SK-N-SH (cell line): ENCODE results near the gene TMEM94. TPM values are rescaled to one million over a fixed set of nuclear protein-coding genes. Genes with fewer than 3 reads are reported as not detected.

Source experiments
- CTCF ChIA-PET: fragments of 300-600, 350-600 bp; formaldehyde crosslinking; extraction: SDS; loops from one replicate; lab custom pipeline; 2021; lab: Yijun Ruan, JAX
- POLR2A ChIA-PET: fragments of 350-600 bp; sonication (Branson Sonifier 250); formaldehyde crosslinking; extraction: SDS; loops from one replicate; lab custom pipeline; 2020; ENCODE audit warnings: antibody characterized with exemption, inconsistent platforms; lab: Yijun Ruan, JAX
- DNase-seq: peaks from one replicate; pipeline ENCODE4 v3.0.0; 2012
- H2AFZ ChIP-seq: fragments of 200-600 bp; sonication (generic); 2 replicates; pipeline ENCODE4 v1.8.1; 2016; ENCODE audit warnings: antibody characterized with exemption, mild to moderate bottlenecking, low read depth
- H3F3A ChIP-seq: fragments of 200-600 bp; sonication (generic); replicated peaks from 2 replicates; pipeline ENCODE3; 2016; ENCODE audit warnings: antibody characterized with exemption, mild to moderate bottlenecking; ENCODE audit not compliant: insufficient read depth
- H3K27ac ChIP-seq, 2 experiments: fragments of 200-500 bp in 1 of 2; fragments of 200-600 bp in 1 of 2; sonication (Bioruptor generic) in 1 of 2; sonication (generic), shearing (Covaris generic) in 1 of 2; 2 replicates each; pipeline versions ENCODE4 v1.5.1 to v1.6.1; 2014 to 2016; ENCODE audit warnings: low read depth in 2 of 2, inconsistent platforms in 1 of 2, low read length in 1 of 2, mild to moderate bottlenecking in 1 of 2, mixed read lengths in 1 of 2
- H3K27me3 ChIP-seq: fragments of 200-600 bp; sonication (generic), shearing (Covaris generic); 2 replicates; pipeline ENCODE4 v1.6.1; 2016; ENCODE audit warnings: mixed run types; ENCODE audit not compliant: insufficient read depth
- H3K36me3 ChIP-seq, 2 experiments: fragments of 200-500 bp in 1 of 2; fragments of 200-600 bp in 1 of 2; sonication (Bioruptor generic) in 1 of 2; sonication (generic) in 1 of 2; replicated peaks in 1 of 2; 2 replicates each; pipeline versions ENCODE3 to v1.5.1; 2014 to 2016; ENCODE audit warnings: low read length in 1 of 2, mild to moderate bottlenecking in 1 of 2; ENCODE audit not compliant: insufficient read depth in 2 of 2, control insufficient read depth in 1 of 2
- H3K4me1 ChIP-seq, 2 experiments: fragments of 200-500 bp in 1 of 2; fragments of 200-600 bp in 1 of 2; sonication (Bioruptor generic) in 1 of 2; sonication (generic), shearing (Covaris generic) in 1 of 2; 2 replicates each; pipeline versions ENCODE4 v1.5.1 to v1.6.1; 2014 to 2016; ENCODE audit warnings: low read depth in 1 of 2, low read length in 1 of 2, mixed run types in 1 of 2; ENCODE audit not compliant: insufficient read depth in 2 of 2, control insufficient read depth in 1 of 2
- H3K4me2 ChIP-seq: fragments of 200-600 bp; sonication (generic), shearing (Covaris generic); 2 replicates; pipeline ENCODE4 v1.6.1; 2017; ENCODE audit warnings: mixed run types
- H3K4me3 ChIP-seq, 2 experiments: fragments of 200-500 bp in 1 of 2; fragments of 200-600 bp in 1 of 2; sonication (Bioruptor generic) in 1 of 2; sonication (generic), shearing (Covaris generic) in 1 of 2; 2 replicates each; pipeline versions ENCODE4 v1.5.1 to v1.8.1; 2014 to 2016; ENCODE audit warnings: low read depth in 2 of 2, inconsistent platforms in 1 of 2, low read length in 1 of 2, mild to moderate bottlenecking in 1 of 2, mixed read lengths in 1 of 2, moderate library complexity in 1 of 2
- H3K79me2 ChIP-seq: fragments of 200-600 bp; sonication (generic); 2 replicates; pipeline ENCODE4 v1.8.1; 2017; ENCODE audit warnings: mild to moderate bottlenecking; ENCODE audit not compliant: insufficient read depth
- H3K9ac ChIP-seq: fragments of 200-600 bp; sonication (generic); 2 replicates; pipeline ENCODE4 v1.6.1; 2017; ENCODE audit warnings: mixed run types
- H3K9me2 ChIP-seq: fragments of 200-600 bp; sonication (generic); 2 replicates; pipeline ENCODE4 v1.6.1; 2017; ENCODE audit warnings: mixed run types
- H3K9me3 ChIP-seq: fragments of 200-600 bp; sonication (generic); 2 replicates; pipeline ENCODE4 v1.6.1; 2017; ENCODE audit warnings: mixed run types, mild to moderate bottlenecking, moderate library complexity
- H4K20me1 ChIP-seq: fragments of 200-600 bp; sonication (generic); 2 replicates; pipeline ENCODE4 v1.6.1; 2017; ENCODE audit warnings: mild to moderate bottlenecking, mixed run types; ENCODE audit not compliant: insufficient read depth
- EP300 ChIP-seq, 2 experiments: IDR thresholded peaks; 2 replicates each; pipeline versions ENCODE4 v1.4.0 to v1.6.1; 2012; ENCODE audit warnings: borderline replicate concordance in 1 of 2, low read depth in 1 of 2, low read length in 1 of 2
- EZH2phosphoT487 ChIP-seq: fragments of 200-600 bp; sonication (generic); IDR thresholded peaks from 2 replicates; pipeline ENCODE4 v1.6.1; 2017; ENCODE audit warnings: low read depth, mixed run types, mild to moderate bottlenecking, antibody characterized with exemption, moderate library complexity, borderline replicate concordance
- FOXM1 ChIP-seq: IDR thresholded peaks from 2 replicates; pipeline ENCODE4 v1.4.0; 2012; ENCODE audit warnings: low read depth, mild to moderate bottlenecking
- PBX3 ChIP-seq: IDR thresholded peaks from 2 replicates; pipeline ENCODE4; 2012
- POLR2AphosphoS5 ChIP-seq: IDR thresholded peaks from 2 replicates; pipeline ENCODE4 v1.6.1; 2012; ENCODE audit warnings: low read depth, low read length
- RXRA ChIP-seq: IDR thresholded peaks from 2 replicates; pipeline ENCODE4 v1.4.0; 2012; ENCODE audit warnings: low read depth, mild to moderate bottlenecking, borderline replicate concordance
- USF2 ChIP-seq: fragments of 150-350 bp; IDR thresholded peaks from 2 replicates; pipeline ENCODE4 v1.6.1; 2017; ENCODE audit warnings: antibody characterized with exemption, low read length, low read depth, borderline replicate concordance
- YY1 ChIP-seq: IDR thresholded peaks from 2 replicates; pipeline ENCODE4 v1.4.0; 2012; ENCODE audit warnings: low read depth, mild to moderate bottlenecking
- ZBTB33 ChIP-seq: IDR thresholded peaks from 2 replicates; pipeline ENCODE4 v1.4.0; 2012; ENCODE audit warnings: low read depth, borderline replicate concordance
- WGBS: methylation state at CpG from one replicate; pipeline ENCODE4 v1.1.6; 2017; ENCODE audit warnings: low lambda C conversion rate; 5-methylcytosine and 5-hydroxymethylcytosine counted together
- polyA plus RNA-seq, 3 experiments: library from polyadenylated mRNA; depleted of rRNA; stranded (reverse); fragments of >200 nt; gene quantifications; 2 replicates each; pipeline ENCODE4 v1.2.3, GENCODE V29; 2012

Gene TMEM94
- polyA plus RNA-seq, 1 of the 3 experiments (the other 2 are of a cell fraction) = 89.9 TPM

GRCh38 chr17:75530837-75531720, 74.6 kb downstream of the TMEM94 start (continued):
- TF ChIP-seq ZBTB33 = no peak

- no peak overlapping the region for H3K27ac ChIP-seq
- H3K4me1 ChIP-seq = no peaks in the 10 kb centered on the region
- peaks cover 4% of the 10 kb centered on the region; the same call in 1 of the 2 replicates for H3K27me3 ChIP-seq
- H2AFZ ChIP-seq = no peak overlapping the region
- DNase-seq = no peak
- H4K20me1 ChIP-seq = no peaks in the 10 kb centered on the region
- peaks cover 5% of the 10 kb centered on the region for H3F3A ChIP-seq
- CTCF ChIA-PET = interaction anchor here (1.1 kb wide), 2 partner anchors 20 to 101 kb away, joined by 3 to 4 read pairs; partner anchors contain the start of gene SMIM5
- H3K4me2 ChIP-seq = no peak overlapping the region
- TF ChIP-seq POLR2AphosphoS5 (no peak), PBX3 (no peak), FOXM1 (no peak), RXRA (no peak), EP300 (IDR thresholded peaks at IDR 0.05; ENCODE audit: borderline replicate concordance in 1 of 2, low read depth in 1 of 2, low read length in 1 of 2) (no peak), USF2 (no peak), YY1 (no peak), EZH2phosphoT487 (no peak)
- TF ChIP-seq, all 33 proteins: peak for 0
- no peaks in the 10 kb centered on the region for H3K9me2 ChIP-seq
- POLR2A ChIA-PET = no interaction called here
- 72% methylated on average over 4 of the region's 7 CpGs for WGBS
- H3K9ac ChIP-seq = no peak overlapping the region
- no peaks in the 10 kb centered on the region for H3K9me3 ChIP-seq
- no peaks in the 10 kb centered on the region for H3K79me2 ChIP-seq
- H3K4me3 ChIP-seq = no peak overlapping the region
- no peaks in the 10 kb centered on the region for H3K36me3 ChIP-seq
Observed at GRCh38 chr17:75531721-75532072, 75.3 kb downstream of the TMEM94 start.
